OCI-M2 (cell line): ENCODE results near the gene SNX27.
"Not testable (repeated sequence)": the region's sequence is repeated elsewhere in the genome, so short reads cannot be mapped to it uniquely, and the experiment has no call there.

Experiments used
- DNase-seq: peaks from one replicate; lab custom pipeline; 2025; ENCODE audit not compliant: unreplicated experiment; lab: John Stamatoyannopoulos, UW

The SNX27 gene

DNA sequence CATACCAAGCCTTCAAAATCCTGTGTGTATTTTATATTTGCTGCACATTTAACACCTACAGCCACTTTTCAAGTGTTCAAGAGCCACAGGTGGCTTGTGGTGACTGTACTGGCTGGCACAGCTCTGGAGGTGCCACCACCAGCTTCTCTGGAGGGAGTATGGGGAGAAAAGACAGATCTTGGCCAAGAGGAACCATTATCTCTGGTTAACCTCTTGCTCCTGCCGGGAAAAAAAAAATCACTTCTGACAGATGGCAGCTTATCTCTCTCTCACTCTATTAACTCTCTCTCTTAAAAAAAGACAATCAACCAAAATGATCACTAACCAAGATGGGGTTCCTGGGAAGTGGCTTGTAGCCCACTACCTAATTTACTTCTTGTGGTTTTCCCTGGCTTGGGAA lies 108.3 kb downstream of the SNX27 start:
- DNase-seq = no peak

GRCh38 chr1:151720554-151720953 lies 108.7 kb downstream of the SNX27 start:
- no peak for DNase-seq

GRCh38 chr1:151720974-151721787 lies 109.3 kb downstream of the SNX27 start, which contains the start of gene RIIAD1:
RIIAD1 (plus strand) TSS chr1:151721522; CDS start chr1:151721537, 15 bp downstream.
- DNase-seq = no peak

- DNase-seq = no peak
Observed at GRCh38 chr1:151721788-151722510, 110.1 kb downstream of the SNX27 start.

- DNase-seq = no peak
Observed at GRCh38 chr1:151723726-151724370, 112.0 kb downstream of the SNX27 start.

- DNase-seq = no peak
Observed at GRCh38 chr1:151728151-151729054, 116.6 kb downstream of the SNX27 start.

GRCh38 chr1:151729157-151729965 lies 117.5 kb downstream of the SNX27 start:
- no peak for DNase-seq

DNA sequence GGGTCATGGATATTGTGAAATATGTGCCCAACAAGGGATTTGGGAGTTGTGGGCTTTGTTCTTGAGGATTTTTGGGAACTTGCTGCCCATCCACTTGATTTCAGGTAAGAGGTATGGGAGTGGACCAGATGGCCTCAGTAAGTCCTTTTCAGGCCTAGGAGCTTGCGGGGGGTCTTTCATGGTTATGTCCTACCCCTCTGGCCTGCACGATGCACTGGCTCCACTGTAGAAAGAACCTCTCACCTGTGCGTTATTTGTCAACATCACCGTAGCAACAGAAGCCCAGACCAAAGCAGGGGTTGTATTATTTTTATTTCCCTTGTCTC lies 118.1 kb downstream of the SNX27 start:
- DNase-seq = no peak

GRCh38 chr1:151733126-151733525 lies 121.3 kb downstream of the SNX27 start:
- DNase-seq = no peak

- DNase-seq = not testable (repeated sequence)
Observed at GRCh38 chr1:151733995-151734394, 122.1 kb downstream of the SNX27 start.

DNA sequence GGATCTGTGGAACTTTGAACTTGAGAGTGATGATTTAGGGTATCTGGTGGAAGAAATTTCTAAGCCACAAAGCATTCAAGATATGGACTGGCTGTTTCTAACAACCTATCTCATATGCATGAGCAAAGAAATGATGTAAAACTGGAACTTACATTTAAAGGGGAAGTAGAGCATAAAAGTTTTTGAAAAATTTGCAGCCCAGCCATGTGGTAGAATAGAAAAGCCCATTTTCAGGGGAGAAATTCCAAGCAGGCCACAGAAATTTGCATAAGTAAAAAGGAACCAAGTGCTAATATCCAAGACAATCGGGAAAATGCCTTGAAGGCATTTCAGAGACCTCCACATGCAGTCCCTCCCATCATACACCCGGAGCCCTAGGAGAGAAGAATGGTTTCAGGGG lies 125.2 kb downstream of the SNX27 start:
- no peak for DNase-seq

DNA sequence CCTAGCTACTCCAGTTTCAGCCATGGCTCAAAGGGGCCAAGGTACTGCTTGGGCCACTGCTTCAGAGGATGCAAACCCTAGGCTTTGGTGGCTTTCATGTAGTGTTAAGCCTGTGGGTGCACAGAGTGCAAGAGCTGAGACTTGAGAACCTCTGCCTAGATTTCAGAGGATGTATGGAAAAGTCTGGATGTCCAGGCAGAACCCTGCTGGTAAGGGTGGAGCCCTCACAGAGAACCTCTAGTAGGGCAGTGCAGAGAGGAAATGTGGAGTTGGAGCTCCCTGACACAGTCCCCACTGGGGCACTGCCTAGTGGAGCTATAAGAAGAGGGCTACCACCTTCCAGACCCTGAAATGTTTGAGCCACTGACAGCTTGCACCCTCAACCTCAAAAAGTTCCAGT lies 125.6 kb downstream of the SNX27 start:
- DNase-seq = no peak

- no peak for DNase-seq
Observed at GRCh38 chr1:151739590-151740355, 127.9 kb downstream of the SNX27 start.

DNA sequence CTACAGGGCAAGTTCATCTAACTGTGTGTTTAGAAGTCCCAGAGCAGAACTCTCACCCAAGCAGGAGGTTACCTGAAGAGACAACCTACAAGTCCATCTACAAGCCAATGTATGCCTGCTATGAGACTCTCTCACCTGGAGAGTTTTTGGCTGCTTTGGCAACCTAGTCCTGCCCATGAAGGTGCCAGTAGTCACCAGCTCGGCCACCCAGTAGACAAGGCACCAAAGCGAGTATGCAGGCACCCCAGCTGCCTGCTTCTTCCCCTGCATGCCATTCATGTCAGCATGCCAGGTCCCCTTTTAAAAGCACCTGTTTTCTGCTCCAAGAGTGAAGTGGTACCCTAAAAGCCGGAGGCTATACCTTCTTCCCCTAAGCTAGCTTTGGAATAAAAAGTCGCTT lies 129.7 kb downstream of the SNX27 start:
- no peak for DNase-seq
